Testis (tissue), 3 donors: ENCODE data around the gene RACK1. TPM values are rescaled to one million over a fixed set of nuclear protein-coding genes. Genes with fewer than 3 reads are reported as not detected.
A peak's percentile ranks its signal among the peaks of the same experiment; 100 is the strongest.

Experiments
- DNase-seq: peaks from one replicate; pipeline ENCODE4 v3.0.0-alpha.2; 2019
- H3K27ac ChIP-seq, 2 donors: fragments of 200-600 bp; sonication (generic); one replicate each; pipeline ENCODE4 v1.5.1; 2019
- H3K27me3 ChIP-seq: fragments of 200-600 bp; sonication (generic); one replicate; pipeline ENCODE4 v1.5.1; 2019
- H3K36me3 ChIP-seq: fragments of 200-600 bp; sonication (generic); one replicate; pipeline ENCODE4 v1.5.1; 2017; ENCODE audit warnings: low read depth; ENCODE audit errors: missing control alignments
- H3K4me1 ChIP-seq: fragments of 200-600 bp; sonication (generic); one replicate; pipeline ENCODE4 v1.5.1; 2019
- H3K4me3 ChIP-seq, 2 donors: fragments of 200-600 bp; sonication (generic); one replicate each; pipeline ENCODE4 v1.5.1; 2017 to 2019
- H3K9me3 ChIP-seq: fragments of 200-600 bp; sonication (generic); one replicate; pipeline ENCODE4 v1.5.1; 2017
- CTCF ChIP-seq, 3 experiments: fragments of 450-650 bp in 2 of 3; fragments of 200-600 bp in 1 of 3; sonication (generic) in 1 of 3; IDR thresholded peaks; one replicate each; pipeline ENCODE4 v1.5.1; 2016 to 2019; ENCODE audit warnings: antibody characterized with exemption in 3 of 3, mild to moderate bottlenecking in 2 of 3, moderate library complexity in 1 of 3
- POLR2A ChIP-seq: fragments of 450-650 bp; IDR thresholded peaks from one replicate; pipeline ENCODE4 v1.6.1; 2017; ENCODE audit warnings: antibody characterized with exemption, mild to moderate bottlenecking, moderate library complexity
- WGBS, 2 donors: methylation state at CpG; one replicate each; pipeline ENCODE4 v1.1.5; 2018; 5-methylcytosine and 5-hydroxymethylcytosine counted together
- intact Hi-C: fragments of 100-400 bp; cut with DNase I; formaldehyde crosslinking; loops from one replicate; pipeline ENCODE4 v1.15.1; 2023; ENCODE audit warnings: low total_unique reads
- polyA plus RNA-seq: library from polyadenylated mRNA; stranded (reverse); fragments of 350-450 nt; fragmentation: Illumina TruSeq; extraction: RNeasy Lipid Tissue Mini Kit (QIAGEN cat#74804); gene quantifications from one replicate; pipeline ENCODE4 v1.2.3, GENCODE V29; 2014; ENCODE audit warnings: low read depth, low replicate concordance; ENCODE audit not compliant: insufficient read depth
- total RNA-seq, 2 donors: library from RNA; depleted of rRNA; stranded (reverse); fragments of >200 nt; gene quantifications; one replicate each; pipeline ENCODE4 v1.2.3, GENCODE V29; 2016

RACK1 gene
- total and polyA plus RNA-seq, 3 donors from 2014 or later = 777 to 1,606 (median 1,149) TPM

- H3K9me3 ChIP-seq = no peaks in the 10 kb centered on the region
- WGBS, 2 donors = 0 to 1% methylated on average over 2 to 46 of the region's 67 CpGs
- no peak for DNase-seq
- TF ChIP-seq POLR2A (no peak), CTCF (IDR thresholded peaks at IDR 0.05) (no peak)
- peak overlapping the region; percentile 51 to 74 for H3K4me3 ChIP-seq
- peaks cover 2% of the 10 kb centered on the region for H3K4me1 ChIP-seq
- H3K36me3 ChIP-seq = no peaks in the 10 kb centered on the region
- intact Hi-C loops = no loop called here
- H3K27ac ChIP-seq = no peak overlapping the region
- H3K27me3 ChIP-seq = no peaks in the 10 kb centered on the region
These were observed 39.4 kb downstream of the RACK1 start for GRCh38 chr5:181204113-181204825.

GRCh38 chr5:181203777-181204112 is 40.0 kb downstream of the RACK1 start:
- intact Hi-C loops = no loop called here
- 7 to 15% methylated on average over 8 to 17 of the region's 17 CpGs for WGBS, 2 donors
- H3K4me1 ChIP-seq = peaks cover 2% of the 10 kb centered on the region
- H3K27me3 ChIP-seq = no peaks in the 10 kb centered on the region
- no peak for DNase-seq
- H3K36me3 ChIP-seq = no peaks in the 10 kb centered on the region
- no peak overlapping the region for H3K27ac ChIP-seq
- TF ChIP-seq CTCF (IDR thresholded peaks at IDR 0.05) = no peak
- TF ChIP-seq POLR2A = no peak
- H3K9me3 ChIP-seq = no peaks in the 10 kb centered on the region
- H3K4me3 ChIP-seq = peak overlapping the region; percentile 51 to 74

- Histone ChIP-seq H3K36me3 (no peaks in the 10 kb centered on the region), H3K27me3 (no peaks in the 10 kb centered on the region), H3K4me1 (peaks cover 2% of the 10 kb centered on the region), H3K27ac (no peak overlapping the region), H3K4me3 (peak overlapping the region in 1 of 2 donors; percentile 74), H3K9me3 (no peaks in the 10 kb centered on the region)
- WGBS, 2 donors = 58 to 66% methylated on average over 11 of the region's 11 CpGs
- intact Hi-C loops = no loop called here
- no peak for DNase-seq
- TF ChIP-seq CTCF (IDR thresholded peaks at IDR 0.05) (no peak), POLR2A (no peak)
These were observed 40.5 kb downstream of the RACK1 start for GRCh38 chr5:181203093-181203711.

GRCh38 chr5:181200816-181201215 is 42.9 kb downstream of the RACK1 start:
- no peak overlapping the region for H3K27ac ChIP-seq
- peaks cover 2% of the 10 kb centered on the region for H3K4me1 ChIP-seq
- TF ChIP-seq CTCF (IDR thresholded peaks at IDR 0.05) (no peak), POLR2A (no peak)
- 77 to 78% methylated on average over 4 of the region's 4 CpGs for WGBS, 2 donors
- DNase-seq = no peak
- no peaks in the 10 kb centered on the region for H3K36me3 ChIP-seq
- intact Hi-C loops = no loop called here
- H3K27me3 ChIP-seq = no peaks in the 10 kb centered on the region
- no peaks in the 10 kb centered on the region for H3K9me3 ChIP-seq
- H3K4me3 ChIP-seq = no peak overlapping the region
